Panc1 (cell line): ENCODE measurements around the gene MAP1LC3C.

Source experiments
- CTCF ChIP-seq: fragments of 450-650 bp; IDR thresholded peaks from 2 replicates; pipeline ENCODE4 v1.5.1; 2017; ENCODE audit warnings: mild to moderate bottlenecking
- REST ChIP-seq, 2 experiments: IDR thresholded peaks; 2 replicates each; pipeline ENCODE4 v1.6.1; 2011 to 2012; ENCODE audit warnings: low read depth in 2 of 2, control low read depth in 1 of 2, low read length in 1 of 2, mild to moderate bottlenecking in 1 of 2, moderate library complexity in 1 of 2; ENCODE audit not compliant: insufficient read depth in 1 of 2
- TCF7L2 ChIP-seq: IDR thresholded peaks from 2 replicates; pipeline ENCODE4 v1.6.1; 2011; ENCODE audit warnings: mild to moderate bottlenecking, low read depth, low read length, inconsistent platforms

- TF ChIP-seq CTCF (no peak), REST (IDR thresholded peaks at IDR 0.05; ENCODE audit: insufficient read depth in 1 of 2, low read depth in 2 of 2, low read length in 1 of 2) (no peak), TCF7L2 (no peak)
These were observed 19.8 kb downstream of the MAP1LC3C start for GRCh38 chr1:241979071-241979470.
